Stomach (tissue), 4 donors: ENCODE results near the gene NPC2.

Experiments
- EP300 ChIP-seq: sonication (generic); formaldehyde crosslinking; IDR thresholded peaks from one replicate; pipeline ENCODE4 v1.6.1; 2017; ENCODE audit warnings: antibody characterized with exemption
- POLR2A ChIP-seq, 4 donors: fragments of 450-650 bp; IDR thresholded peaks; one replicate each; pipeline ENCODE4 v1.6.1; 2016; ENCODE audit warnings: antibody characterized with exemption in 4 of 4, control low read depth in 2 of 4, mild to moderate bottlenecking in 1 of 4, moderate library complexity in 1 of 4

DNA sequence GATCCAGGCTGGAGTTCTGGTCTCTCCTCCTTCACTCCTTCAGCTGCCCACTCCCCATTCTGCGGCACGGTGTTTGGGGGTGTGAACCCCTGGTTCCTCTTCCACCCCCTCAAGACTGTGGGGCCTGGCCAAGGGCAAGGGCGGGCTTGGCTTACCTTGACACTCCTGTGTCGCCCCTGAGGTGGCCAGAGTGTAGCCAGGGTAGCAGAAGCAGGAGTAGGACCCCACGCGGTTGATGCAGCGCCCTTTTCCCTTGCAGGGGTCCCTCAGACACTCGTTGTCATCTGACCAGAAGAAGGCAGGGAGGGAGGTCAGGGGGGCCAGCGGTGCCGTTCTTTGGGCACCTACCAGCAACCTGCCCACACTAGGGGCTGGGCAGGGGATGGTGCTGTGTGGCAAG, 28.7 kb upstream of the NPC2 start:
- TF ChIP-seq EP300 = no peak
- TF ChIP-seq POLR2A (IDR thresholded peaks at IDR 0.05) = no peak
